Measurements from ENCODE around the gene TMEM167A.

DNA sequence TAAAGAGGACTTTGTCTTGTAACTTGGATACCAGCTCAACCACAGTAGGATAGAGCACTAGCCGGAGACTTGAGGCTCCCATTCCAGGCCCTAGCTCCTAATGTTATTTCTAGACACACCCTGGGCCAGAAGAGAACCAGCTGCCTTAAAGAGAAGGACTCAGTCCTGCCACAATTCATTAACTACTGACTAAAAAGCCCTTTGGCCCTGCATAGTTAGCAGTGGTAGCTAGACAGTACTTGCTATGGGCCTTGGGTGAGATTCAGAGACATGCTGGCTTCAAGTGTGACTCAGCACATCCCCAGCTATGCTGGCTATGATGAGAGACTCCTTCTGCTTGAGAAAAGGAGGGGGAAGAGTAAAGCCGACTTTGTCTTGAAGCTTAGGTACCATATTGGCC lies 47.3 kb downstream of the TMEM167A start:
- TF ChIP-seq, protein P1, sequence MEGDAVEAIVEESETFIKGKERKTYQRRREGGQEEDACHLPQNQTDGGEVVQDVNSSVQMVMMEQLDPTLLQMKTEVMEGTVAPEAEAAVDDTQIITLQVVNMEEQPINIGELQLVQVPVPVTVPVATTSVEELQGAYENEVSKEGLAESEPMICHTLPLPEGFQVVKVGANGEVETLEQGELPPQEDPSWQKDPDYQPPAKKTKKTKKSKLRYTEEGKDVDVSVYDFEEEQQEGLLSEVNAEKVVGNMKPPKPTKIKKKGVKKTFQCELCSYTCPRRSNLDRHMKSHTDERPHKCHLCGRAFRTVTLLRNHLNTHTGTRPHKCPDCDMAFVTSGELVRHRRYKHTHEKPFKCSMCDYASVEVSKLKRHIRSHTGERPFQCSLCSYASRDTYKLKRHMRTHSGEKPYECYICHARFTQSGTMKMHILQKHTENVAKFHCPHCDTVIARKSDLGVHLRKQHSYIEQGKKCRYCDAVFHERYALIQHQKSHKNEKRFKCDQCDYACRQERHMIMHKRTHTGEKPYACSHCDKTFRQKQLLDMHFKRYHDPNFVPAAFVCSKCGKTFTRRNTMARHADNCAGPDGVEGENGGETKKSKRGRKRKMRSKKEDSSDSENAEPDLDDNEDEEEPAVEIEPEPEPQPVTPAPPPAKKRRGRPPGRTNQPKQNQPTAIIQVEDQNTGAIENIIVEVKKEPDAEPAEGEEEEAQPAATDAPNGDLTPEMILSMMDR (conservative IDR thresholded peaks at IDR 0.05 in 1 of 2, IDR thresholded peaks at IDR 0.05 in 1 of 2; ENCODE audit: low read depth in 1 of 2, low read length in 2 of 2): no peak
- no peak for TF ChIP-seq EZH2 (IDR thresholded peaks at IDR 0.05; ENCODE audit: low read length, missing control alignments)

Data from fibroblast of lung (primary cell).